Activated B cell treated with CpG ODN at 0.5 μM for 24 hours (primary cell): ENCODE measurements around the gene NOP9. TPM values are rescaled to one million over a fixed set of nuclear protein-coding genes. Genes with fewer than 3 reads are reported as not detected.

Source experiments
- ATAC-seq: fragments of 200-7000 bp; cut with Tn5 transposase; one replicate; pipeline ENCODE4 v1.10.0; 2021; ENCODE audit warnings: low read depth, mild to moderate bottlenecking, moderate library complexity
- CTCF ChIA-PET: fragments of 350-600 bp; sonication (Branson Sonifier 250); formaldehyde crosslinking; loops from one replicate; lab custom pipeline; 2021; ENCODE audit warnings: antibody characterized with exemption; lab: Charles Lee
- POLR2A ChIA-PET: fragments of 350-600 bp; sonication (Branson Sonifier 250); formaldehyde crosslinking; loops from one replicate; lab custom pipeline; 2021; ENCODE audit warnings: antibody characterized with exemption; lab: Charles Lee
- DNase-seq: peaks from one replicate; pipeline ENCODE4 v3.0.0; 2022
- H3K27ac Mint-ChIP-seq: one replicate; pipeline ENCODE4 v1.8.0; 2020; ENCODE audit warnings: mixed read lengths
- H3K27me3 Mint-ChIP-seq: one replicate; pipeline ENCODE4 v1.8.0; 2021; ENCODE audit warnings: mixed read lengths
- H3K36me3 Mint-ChIP-seq: one replicate; pipeline ENCODE4 v1.8.0; 2021; ENCODE audit warnings: low read depth, mixed read lengths
- H3K4me1 Mint-ChIP-seq: one replicate; pipeline ENCODE4 v1.8.0; 2021; ENCODE audit warnings: mixed read lengths
- H3K4me3 Mint-ChIP-seq: one replicate; pipeline ENCODE4 v1.8.0; 2020; ENCODE audit warnings: mild to moderate bottlenecking, mixed read lengths
- H3K9me3 Mint-ChIP-seq: one replicate; pipeline ENCODE4 v1.8.0; 2020; ENCODE audit warnings: mixed read lengths
- CTCF ChIP-seq: fragments of 200-600 bp; IDR thresholded peaks from one replicate; pipeline ENCODE4 v1.8.0; 2022; ENCODE audit warnings: antibody characterized with exemption, mild to moderate bottlenecking
- intact Hi-C: fragments of 100-400 bp; cut with micrococcal nuclease; formaldehyde crosslinking; loops from one replicate; pipeline ENCODE4 v1.15.1; 2024
- total RNA-seq: library from RNA; stranded (reverse); gene quantifications from 2 replicates; pipeline ENCODE4 v1.2.3, GENCODE V29; 2022

Gene NOP9
- total RNA-seq, 1 donor from 2014 or later: 36.4 TPM

- no peak for TF ChIP-seq CTCF
- H3K27ac Mint-ChIP-seq: no peak overlapping the region
- POLR2A ChIA-PET: interaction anchor here (0.6 to 1.0 kb wide), 2 partner anchors 18 to 46 kb away, joined by 3 read pairs; no protein-coding TSS in a partner anchor
- H3K4me3 Mint-ChIP-seq: no peak overlapping the region
- intact Hi-C loops: no loop called here
- peaks cover 5% of the 10 kb centered on the region for H3K27me3 Mint-ChIP-seq
- CTCF ChIA-PET: interaction anchor here (4.7 kb wide), 1 partner anchor 18 kb away, joined by 35 read pairs; no protein-coding TSS in a partner anchor
- DNase-seq (no peak), ATAC-seq (no peak)
- no peaks in the 10 kb centered on the region for H3K36me3 Mint-ChIP-seq
- H3K4me1 Mint-ChIP-seq: peaks cover 46% of the 10 kb centered on the region
- no peaks in the 10 kb centered on the region for H3K9me3 Mint-ChIP-seq
These were observed 14.9 kb downstream of the NOP9 start for GRCh38 chr14:24314377-24315193.

GRCh38 chr14:24315243-24315806, 15.7 kb downstream of the NOP9 start:
- Mint-ChIP-seq H3K36me3 (no peaks in the 10 kb centered on the region), H3K27ac (no peak overlapping the region), H3K27me3 (peaks cover 6% of the 10 kb centered on the region), H3K4me3 (no peak overlapping the region), H3K9me3 (no peaks in the 10 kb centered on the region), H3K4me1 (peaks cover 38% of the 10 kb centered on the region)
- TF ChIP-seq CTCF: no peak
- intact Hi-C loops: no loop called here
- ChIA-PET CTCF (no interaction called here), POLR2A (no interaction called here)
- ATAC-seq (no peak), DNase-seq (no peak)

- ChIA-PET POLR2A (no interaction called here), CTCF (interaction anchor here (0.8 kb wide), 1 partner anchor 97 kb away, joined by 3 read pairs; no protein-coding TSS in a partner anchor)
- H3K4me3 Mint-ChIP-seq: no peak overlapping the region
- H3K27ac Mint-ChIP-seq: no peak overlapping the region
- DNase-seq: no peak
- no peak for TF ChIP-seq CTCF
- H3K36me3 Mint-ChIP-seq: no peaks in the 10 kb centered on the region
- H3K27me3 Mint-ChIP-seq: peaks cover 6% of the 10 kb centered on the region
- no peaks in the 10 kb centered on the region for H3K9me3 Mint-ChIP-seq
- intact Hi-C loops: no loop called here
- no peak for ATAC-seq
- peaks cover 36% of the 10 kb centered on the region for H3K4me1 Mint-ChIP-seq
These were observed 16.4 kb downstream of the NOP9 start for GRCh38 chr14:24315807-24316596.

GRCh38 chr14:24316597-24316950, 16.9 kb downstream of the NOP9 start:
- TF ChIP-seq CTCF: no peak
- intact Hi-C loops: no loop called here
- Mint-ChIP-seq H3K4me1 (peaks cover 32% of the 10 kb centered on the region), H3K4me3 (no peak overlapping the region), H3K9me3 (no peaks in the 10 kb centered on the region), H3K27me3 (peaks cover 6% of the 10 kb centered on the region), H3K27ac (no peak overlapping the region), H3K36me3 (no peaks in the 10 kb centered on the region)
- ATAC-seq: no peak
- ChIA-PET POLR2A (no interaction called here), CTCF (interaction anchor here (0.8 kb wide), 1 partner anchor 97 kb away, joined by 3 read pairs; no protein-coding TSS in a partner anchor)
- DNase-seq: no peak
